IMR-90 (cell line): ENCODE measurements around the gene STPG1. TPM values are rescaled to one million over a fixed set of nuclear protein-coding genes. Genes with fewer than 3 reads are reported as not detected.

Experiments used
- ATAC-seq: fragments of 200-7000 bp; cut with Tn5 transposase; 2 replicates; pipeline ENCODE4 v1.9.1; 2020; ENCODE audit warnings: low read depth, mild to moderate bottlenecking, moderate library complexity
- BruUV-seq: library from RNA; stranded (reverse); fragments of 400-500 nt; replicated peaks from 2 replicates; lab custom pipeline; 2021; lab: Mats Ljungman, UMichigan
- CTCF ChIA-PET: fragments of 300-600 bp; formaldehyde crosslinking; extraction: SDS; loops from one replicate; lab custom pipeline; 2021; ENCODE audit warnings: antibody characterized with exemption; lab: Yijun Ruan, JAX
- POLR2A ChIA-PET: fragments of 300-600 bp; sonication (Branson Sonifier 250); formaldehyde crosslinking; loops from one replicate; lab custom pipeline; 2022; ENCODE audit warnings: antibody characterized with exemption; ENCODE audit not compliant: unreplicated experiment; lab: Charles Lee
- DNase-seq: peaks from one replicate; pipeline ENCODE4 v3.0.0; 2013
- H2AFZ ChIP-seq: replicated peaks from 2 replicates; pipeline ENCODE3; 2013; ENCODE audit warnings: low read length, mild to moderate bottlenecking; ENCODE audit not compliant: poor library complexity
- H2AK5ac ChIP-seq: 2 replicates; pipeline ENCODE4 v1.6.1; 2013; ENCODE audit warnings: low read depth, low read length, inconsistent platforms
- H2AK9ac ChIP-seq: replicated peaks from 2 replicates; pipeline ENCODE3; 2013; ENCODE audit warnings: mild to moderate bottlenecking, low read depth, low read length, moderate library complexity; ENCODE audit not compliant: poor library complexity
- H2BK120ac ChIP-seq: 2 replicates; pipeline ENCODE4 v1.6.1; 2013; ENCODE audit warnings: low read depth, low read length, inconsistent platforms
- H2BK15ac ChIP-seq: 3 replicates; pipeline ENCODE4 v1.6.1; 2013; ENCODE audit warnings: low read depth, low read length, inconsistent platforms
- H2BK20ac ChIP-seq: 2 replicates; pipeline ENCODE4 v1.6.1; 2013; ENCODE audit warnings: low read depth, mild to moderate bottlenecking, inconsistent platforms, low read length, moderate library complexity
- H2BK5ac ChIP-seq: 2 replicates; pipeline ENCODE4 v1.6.1; 2013; ENCODE audit warnings: mild to moderate bottlenecking, low read depth, low read length, inconsistent platforms; ENCODE audit not compliant: poor library complexity, severe bottlenecking
- H3K14ac ChIP-seq: replicated peaks from 2 replicates; pipeline ENCODE4 v1.6.1; 2013; ENCODE audit warnings: low read depth, low read length, inconsistent platforms
- H3K18ac ChIP-seq: 2 replicates; pipeline ENCODE4 v1.6.1; 2013; ENCODE audit warnings: low read depth, low read length, control low read depth
- H3K23ac ChIP-seq: 2 replicates; pipeline ENCODE4 v1.6.1; 2013; ENCODE audit warnings: low read depth, low read length, inconsistent platforms
- H3K27ac ChIP-seq: 2 replicates; pipeline ENCODE4 v1.5.1; 2013; ENCODE audit warnings: mild to moderate bottlenecking, control low read depth, low read length; ENCODE audit not compliant: insufficient read depth
- H3K27me3 ChIP-seq: 2 replicates; pipeline ENCODE4 v1.6.1; 2013; ENCODE audit warnings: low read length; ENCODE audit not compliant: control insufficient read depth, insufficient read depth
- H3K36me3 ChIP-seq: 2 replicates; pipeline ENCODE4 v1.6.1; 2013; ENCODE audit warnings: low read length, mixed read lengths; ENCODE audit not compliant: control insufficient read depth, insufficient read depth
- H3K4ac ChIP-seq: 2 replicates; pipeline ENCODE4 v1.6.1; 2013; ENCODE audit warnings: low read depth, low read length, inconsistent platforms
- H3K4me1 ChIP-seq: 2 replicates; pipeline ENCODE4 v1.6.1; 2013; ENCODE audit warnings: low read length, mixed read lengths; ENCODE audit not compliant: control insufficient read depth, insufficient read depth
- H3K4me2 ChIP-seq: 2 replicates; pipeline ENCODE4 v1.6.1; 2013; ENCODE audit warnings: low read depth, mild to moderate bottlenecking, control low read depth, low read length, moderate library complexity
- H3K4me3 ChIP-seq: 2 replicates; pipeline ENCODE4 v1.5.1; 2013; ENCODE audit warnings: low read depth, mild to moderate bottlenecking, control low read depth, low read length, moderate library complexity; ENCODE audit not compliant: insufficient read depth
- H3K56ac ChIP-seq: 2 replicates; pipeline ENCODE4 v1.6.1; 2013; ENCODE audit warnings: low read length, inconsistent platforms; ENCODE audit not compliant: insufficient read depth; ENCODE audit errors: extremely low read depth
- H3K79me1 ChIP-seq, 2 experiments: 2 replicates each; pipeline ENCODE4 v1.6.1; 2013; ENCODE audit warnings: low read length in 2 of 2, inconsistent platforms in 1 of 2, low read depth in 1 of 2
- H3K9ac ChIP-seq: 2 replicates; pipeline ENCODE4 v1.6.1; 2013; ENCODE audit warnings: low read depth, low read length, control low read depth
- H3K9me1 ChIP-seq: 2 replicates; pipeline ENCODE4 v1.6.1; 2013; ENCODE audit warnings: low read length, inconsistent platforms; ENCODE audit not compliant: insufficient read depth
- H3K9me3 ChIP-seq: 2 replicates; pipeline ENCODE4 v1.6.1; 2013; ENCODE audit warnings: low read length; ENCODE audit not compliant: control insufficient read depth, insufficient read depth
- H4K20me1 ChIP-seq: 2 replicates; pipeline ENCODE4 v1.6.1; 2013; ENCODE audit warnings: low read length, inconsistent platforms; ENCODE audit not compliant: insufficient read depth
- H4K5ac ChIP-seq: 2 replicates; pipeline ENCODE4 v1.6.1; 2013; ENCODE audit warnings: mild to moderate bottlenecking, low read depth, low read length, control low read depth
- H4K8ac ChIP-seq, 2 experiments: 2 replicates each; pipeline ENCODE4 v1.6.1; 2013; ENCODE audit warnings: low read depth in 2 of 2, low read length in 2 of 2, control low read depth in 1 of 2, inconsistent platforms in 1 of 2
- H4K91ac ChIP-seq: 2 replicates; pipeline ENCODE4 v1.6.1; 2013; ENCODE audit warnings: low read depth, low read length, inconsistent platforms; ENCODE audit not compliant: insufficient read depth
- BHLHE40 ChIP-seq: fragments of 150-350 bp; IDR thresholded peaks from 2 replicates; pipeline ENCODE4 v1.6.1; 2016; ENCODE audit warnings: mild to moderate bottlenecking, low read depth, low read length
- CEBPB ChIP-seq: IDR thresholded peaks from 2 replicates; pipeline ENCODE4 v1.6.1; 2012; ENCODE audit warnings: low read depth, low read length, improper control_type of control experiment
- CHD1 ChIP-seq: IDR thresholded peaks from 2 replicates; pipeline ENCODE4 v1.6.1; 2012; ENCODE audit warnings: low read depth, low read length, improper control_type of control experiment
- MXI1 ChIP-seq: IDR thresholded peaks from 2 replicates; pipeline ENCODE4 v1.6.1; 2012; ENCODE audit warnings: low read depth, mild to moderate bottlenecking, low read length, moderate library complexity, borderline replicate concordance
- POLR2A ChIP-seq: IDR thresholded peaks from 2 replicates; pipeline ENCODE4 v1.6.1; 2012; ENCODE audit warnings: mild to moderate bottlenecking, low read depth, low read length
- RAD21 ChIP-seq: IDR thresholded peaks from 2 replicates; pipeline ENCODE4 v1.6.1; 2012; ENCODE audit warnings: low read length, improper control_type of control experiment
- SMC3 ChIP-seq: fragments of 150-350 bp; IDR thresholded peaks from 2 replicates; pipeline ENCODE4 v1.6.1; 2016; ENCODE audit warnings: low read depth, mild to moderate bottlenecking, antibody characterized with exemption, low read length, moderate library complexity
- WGBS, 2 experiments: methylation state at CpG; one replicate each; pipeline versions ENCODE4 v1.1.5 to v1.1.7; 2013; ENCODE audit warnings: missing lambda C conversion rate in 2 of 2; ENCODE audit not compliant: insufficient read length in 1 of 2; ENCODE audit errors: extremely low coverage in 2 of 2; 5-methylcytosine and 5-hydroxymethylcytosine counted together
- dilution Hi-C: fragments of 300-500 bp; cut with HindIII; formaldehyde crosslinking; loops from one replicate; pipeline ENCODE4 v1.14.3; 2018; ENCODE audit warnings: low sequenced_read_pairs; ENCODE audit not compliant: unreplicated experiment
- in situ Hi-C: fragments of 300-500 bp; cut with MboI; formaldehyde crosslinking; loops from 3 replicates; pipeline ENCODE4 v1.14.3; 2019; ENCODE audit warnings: low sequenced_read_pairs, inconsistent platforms, mixed read lengths
- intact Hi-C: fragments of 100-400 bp; cut with micrococcal nuclease; formaldehyde crosslinking; loops from 2 replicates; pipeline ENCODE4 v1.10.0; 2022
- polyA plus RNA-seq, 3 experiments: library from polyadenylated mRNA; depleted of rRNA; stranded (reverse); fragments of >200 nt; gene quantifications; 2 replicates each; pipeline ENCODE4 v1.2.3, GENCODE V29; 2012; ENCODE audit warnings: low replicate concordance in 1 of 3
- total RNA-seq: library from RNA; depleted of rRNA; stranded (reverse); fragments of >200 nt; gene quantifications from 2 replicates; pipeline ENCODE4 v1.2.3, GENCODE V29; 2012
- TF ChIP-seq, protein P1 (sequence below): conservative IDR thresholded peaks from 2 replicates; pipeline ENCODE4 v1.5.1; 2012; ENCODE audit warnings: mild to moderate bottlenecking, low read depth, low read length, improper control_type of control experiment

STPG1 gene
- total and polyA plus RNA-seq, 2 of the 4 experiments (the other 2 are of a cell fraction), result 3.0 to 6.5 TPM

DNA sequence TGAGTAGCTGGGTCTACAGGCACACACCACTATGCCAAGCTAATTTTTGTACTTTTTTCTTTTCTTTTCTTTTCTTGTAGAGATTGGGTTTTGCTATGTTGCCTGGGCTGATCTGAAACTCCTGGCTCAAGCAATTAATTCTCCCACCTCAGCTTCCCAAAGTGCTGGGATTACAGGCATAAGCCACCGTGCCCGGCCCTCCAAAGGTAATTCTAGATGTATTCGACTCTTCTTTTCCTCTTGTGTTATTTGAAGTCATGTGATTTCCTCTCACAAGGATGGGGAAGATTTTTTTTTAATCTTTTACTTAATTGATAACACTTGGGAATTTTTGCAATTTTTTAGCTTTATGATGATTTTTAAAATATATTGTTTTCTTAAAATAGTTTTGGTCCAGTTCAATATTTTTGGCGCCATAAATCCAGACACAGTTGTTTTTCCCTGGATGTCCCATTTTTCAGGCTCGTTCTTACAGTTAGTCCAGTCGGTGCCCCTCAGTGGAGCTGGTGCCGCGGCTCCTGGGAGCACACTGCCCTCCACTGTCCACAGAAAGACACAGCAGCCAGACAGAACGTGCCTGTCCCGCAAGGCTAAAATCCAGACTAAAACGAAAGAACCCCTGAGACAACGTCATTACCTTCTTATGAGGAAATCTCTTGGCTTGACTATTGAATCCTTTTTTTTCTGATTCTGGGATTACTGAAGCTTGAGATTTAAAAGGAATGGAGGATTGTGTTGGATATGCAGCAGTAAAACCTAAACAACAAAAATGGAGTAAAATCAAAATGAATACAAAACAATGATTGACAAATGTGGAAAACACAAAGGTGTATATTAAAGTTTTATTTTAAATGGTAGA, 22.4 kb downstream of the STPG1 start:
- H2BK15ac ChIP-seq, result no peak overlapping the region
- H2AFZ ChIP-seq, result peak overlapping the region; percentile 4
- no peak overlapping the region for H3K56ac ChIP-seq
- ATAC-seq (peak; percentile 89), DNase-seq (peak; percentile 86)
- 0 out of 2 replicates have a peak, but pooled peaks cover 3% of the 10 kb centered on the region for H3K9me1 ChIP-seq
- no peak overlapping the region for H3K4me3 ChIP-seq
- ChIA-PET CTCF (interaction anchor here (0.6 to 5.2 kb wide), 24 partner anchors 8 to 344 kb away, joined by 3 to 170 read pairs (median 4); partner anchors contain the start of gene STPG1), POLR2A (no interaction called here)
- H2BK120ac ChIP-seq, result no peak overlapping the region
- H3K14ac ChIP-seq, result 0 out of 2 replicates have a peak overlapping the region, but pooled peaks have one; percentile 1
- in situ Hi-C loops (loop anchor here (5.0 to 10.0 kb wide), 2 partner anchors 189 to 244 kb away; no protein-coding TSS in a partner anchor), intact Hi-C loops (loop anchor here (1.0 to 10.0 kb wide), 5 partner anchors 189 to 320 kb away; no protein-coding TSS in a partner anchor), dilution Hi-C loops (no loop called here)
- no peak overlapping the region for H3K18ac ChIP-seq
- no peaks in the 10 kb centered on the region for H3K9me3 ChIP-seq
- WGBS, 2 experiments, result 0% methylated on average over 2 of the region's 12 CpGs; no CpG with 5 or more reads in 1 of the 2 experiments
- TF ChIP-seq, protein P1, sequence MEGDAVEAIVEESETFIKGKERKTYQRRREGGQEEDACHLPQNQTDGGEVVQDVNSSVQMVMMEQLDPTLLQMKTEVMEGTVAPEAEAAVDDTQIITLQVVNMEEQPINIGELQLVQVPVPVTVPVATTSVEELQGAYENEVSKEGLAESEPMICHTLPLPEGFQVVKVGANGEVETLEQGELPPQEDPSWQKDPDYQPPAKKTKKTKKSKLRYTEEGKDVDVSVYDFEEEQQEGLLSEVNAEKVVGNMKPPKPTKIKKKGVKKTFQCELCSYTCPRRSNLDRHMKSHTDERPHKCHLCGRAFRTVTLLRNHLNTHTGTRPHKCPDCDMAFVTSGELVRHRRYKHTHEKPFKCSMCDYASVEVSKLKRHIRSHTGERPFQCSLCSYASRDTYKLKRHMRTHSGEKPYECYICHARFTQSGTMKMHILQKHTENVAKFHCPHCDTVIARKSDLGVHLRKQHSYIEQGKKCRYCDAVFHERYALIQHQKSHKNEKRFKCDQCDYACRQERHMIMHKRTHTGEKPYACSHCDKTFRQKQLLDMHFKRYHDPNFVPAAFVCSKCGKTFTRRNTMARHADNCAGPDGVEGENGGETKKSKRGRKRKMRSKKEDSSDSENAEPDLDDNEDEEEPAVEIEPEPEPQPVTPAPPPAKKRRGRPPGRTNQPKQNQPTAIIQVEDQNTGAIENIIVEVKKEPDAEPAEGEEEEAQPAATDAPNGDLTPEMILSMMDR, result peak; percentile 98
- peak; percentile 58; the same call in 1 of the 2 replicates for TF ChIP-seq POLR2A
- peak; percentile 73 for TF ChIP-seq BHLHE40
- TF ChIP-seq CEBPB, result peak; percentile 39; the same call in 1 of the 2 replicates
- no peak; the same call in 1 of the 2 replicates for TF ChIP-seq CHD1
- TF ChIP-seq MXI1, result no peak
- peak; percentile 99 for TF ChIP-seq SMC3
- peak; percentile 99 for TF ChIP-seq RAD21
- H4K8ac ChIP-seq, result peak overlapping the region in 1 of 2 experiments; percentile 27; a peak in 1 of 4 replicates
- H2BK20ac ChIP-seq, result no peak overlapping the region
- no peak overlapping the region for H2AK5ac ChIP-seq
- no peak overlapping the region for H4K91ac ChIP-seq
- no peaks in the 10 kb centered on the region for H4K20me1 ChIP-seq
- no peaks in the 10 kb centered on the region for H3K27me3 ChIP-seq
- no peaks in the 10 kb centered on the region for H3K36me3 ChIP-seq
- no TSS peak for BruUV-seq
- no peak overlapping the region for H4K5ac ChIP-seq
- no peak overlapping the region for H3K27ac ChIP-seq
- H3K9ac ChIP-seq, result no peak overlapping the region
- H3K79me1 ChIP-seq, result peaks cover 0 to 22% of the 10 kb centered on the region in 2 experiments; a peak in 1 of 4 replicates
- H2AK9ac ChIP-seq, result peak overlapping the region; percentile 22
- no peak overlapping the region for H2BK5ac ChIP-seq
- peaks cover 6% of the 10 kb centered on the region for H3K4me1 ChIP-seq
- peak overlapping the region; percentile 64; the same call in 1 of the 2 replicates for H3K4me2 ChIP-seq
- H3K4ac ChIP-seq, result no peak overlapping the region
- no peak overlapping the region for H3K23ac ChIP-seq
